Measurements from ENCODE around the gene STAC3. TPM values are rescaled to one million over a fixed set of nuclear protein-coding genes. Genes with fewer than 3 reads are reported as not detected.

STAC3 gene
- total RNA-seq, 1 experiment from 2014 or later = 2.5 TPM

DNA sequence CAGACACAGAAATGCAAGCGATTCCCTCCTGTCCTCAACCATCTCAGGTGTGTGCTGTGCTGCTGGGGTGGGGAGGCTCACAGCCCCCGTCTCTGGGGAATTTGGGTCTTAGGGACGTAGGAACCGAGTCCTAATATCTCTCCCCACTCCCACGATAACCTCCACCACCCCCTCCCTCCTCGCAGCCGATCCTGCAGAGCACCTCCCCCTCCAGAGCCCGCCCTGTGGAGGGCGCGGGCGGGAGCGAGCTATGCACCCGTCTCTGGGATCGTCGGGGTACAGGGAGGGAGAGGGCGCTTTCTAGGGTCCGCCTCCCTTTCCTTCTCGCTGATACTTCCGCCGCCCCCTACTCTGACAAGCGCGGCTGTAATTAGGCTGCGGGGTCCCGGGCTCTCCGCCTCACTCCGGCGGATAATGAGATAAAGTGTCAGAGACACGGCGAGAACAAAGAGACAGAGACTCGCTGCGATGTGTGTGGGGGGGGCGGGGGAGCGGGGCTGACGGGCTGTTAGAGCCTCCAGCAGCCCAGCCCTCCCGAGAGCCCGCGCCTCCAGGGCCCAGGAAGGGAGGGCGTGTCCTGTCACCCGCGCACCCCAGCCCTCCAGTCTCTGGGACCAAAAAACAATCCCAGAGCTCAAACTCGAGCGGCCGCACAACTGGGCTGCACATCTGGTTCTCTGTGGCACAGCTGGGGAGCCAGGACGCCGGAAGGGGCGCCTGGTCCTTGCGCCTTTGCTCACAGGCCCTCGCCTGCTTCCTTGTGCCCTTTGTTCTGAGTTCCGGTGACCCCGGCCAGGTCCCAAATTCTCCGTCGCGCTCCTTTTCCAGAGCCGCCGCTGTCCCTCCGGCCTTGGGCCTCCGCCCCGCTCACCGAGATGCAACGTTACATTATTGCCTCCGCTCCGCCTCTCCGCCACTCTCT lies 12.8 kb downstream of the STAC3 start:
- Histone ChIP-seq H3K27me3 (ENCODE audit: insufficient read depth, low read length) (peaks cover 4% of the 10 kb centered on the region; the same call in 1 of the 2 replicates), H3K36me3 (ENCODE audit: control insufficient read depth in 1 of 2, insufficient read depth in 2 of 2, low read length in 2 of 2) (peaks cover 8 to 10% of the 10 kb centered on the region in 2 experiments), H3K9me2 (ENCODE audit: insufficient read depth) (no peaks in the 10 kb centered on the region), H3K9ac (ENCODE audit: low read length) (no peak overlapping the region), H3K9me3 (ENCODE audit: control insufficient read depth in 1 of 2, insufficient read depth in 1 of 2, low read depth in 1 of 2, low read length in 2 of 2) (no peaks in the 10 kb centered on the region), H2AFZ (ENCODE audit: low read depth, low read length, poor library complexity, severe bottlenecking) (no peak overlapping the region), H3K4me1 (ENCODE audit: control insufficient read depth in 1 of 2, insufficient read depth in 2 of 2, low read length in 2 of 2) (peaks cover 20 to 34% of the 10 kb centered on the region in 2 experiments), H4K20me1 (ENCODE audit: insufficient read depth) (no peaks in the 10 kb centered on the region), H3K27ac (ENCODE audit: low read depth, low read length) (no peak overlapping the region), H3K4me2 (ENCODE audit: low read length) (peak overlapping the region; percentile 77), H3K4me3 (replicated peaks in 1 of 2; ENCODE audit: low read depth in 1 of 2, low read length in 2 of 2) (no peak overlapping the region), H3K79me2 (ENCODE audit: insufficient read depth, low read length) (no peaks in the 10 kb centered on the region; the same call in 1 of the 2 replicates)
- intact Hi-C loops (cut with micrococcal nuclease) = no loop called here
- BruUV-seq (replicated peaks) = no TSS peak
- TF ChIP-seq ATF3 (IDR thresholded peaks at IDR 0.05) (no peak), FOSL1 (IDR thresholded peaks at IDR 0.05; ENCODE audit: low read depth) (no peak), YY1 (IDR thresholded peaks at IDR 0.05; ENCODE audit: extremely low read depth, insufficient replicate concordance, low read depth, low read length) (no peak)
- ChIA-PET CTCF (interaction anchor here (0.6 to 3.3 kb wide), 7 partner anchors 8 to 217 kb away, joined by 3 to 38 read pairs (median 5); partner anchors contain the start of genes INHBE, NEMP1 and SHMT2), RAD21 (ENCODE audit: low non-redundant PET in 1 of 2, low total read pairs in 2 of 2, uncharacterized antibody in 2 of 2, unreplicated experiment in 2 of 2) (no interaction called here), POLR2A (interaction anchor here (3.5 kb wide), 1 partner anchor 8 kb away, joined by 16 read pairs; the partner anchor contains the start of gene SHMT2)
- ATAC-seq (no peak), DNase-seq (ENCODE audit: low read depth, low spot score) (no peak)

DNA sequence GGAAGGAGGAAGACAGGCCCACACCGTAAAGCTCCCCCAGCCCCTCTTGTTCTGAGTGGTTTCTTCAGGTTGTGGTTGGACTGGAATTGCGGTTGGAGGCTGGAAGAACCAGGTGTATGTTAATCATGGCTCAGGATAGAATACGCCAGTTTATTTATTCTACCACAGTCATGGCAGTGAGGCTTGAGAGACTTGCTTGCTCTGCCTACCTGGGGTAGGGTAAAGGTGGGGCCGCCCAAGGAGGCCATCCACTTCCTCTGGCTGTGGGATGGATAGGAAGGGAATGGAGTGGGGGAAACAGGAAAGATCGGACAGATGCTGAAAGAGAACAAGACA lies 13.4 kb downstream of the STAC3 start:
- ChIA-PET POLR2A (interaction anchor here (3.5 kb wide), 1 partner anchor 8 kb away, joined by 16 read pairs; the partner anchor contains the start of gene SHMT2), CTCF (interaction anchor here (2.1 kb wide), 1 partner anchor 8 kb away, joined by 26 read pairs; the partner anchor contains the start of gene SHMT2), RAD21 (ENCODE audit: low non-redundant PET in 1 of 2, low total read pairs in 2 of 2, uncharacterized antibody in 2 of 2, unreplicated experiment in 2 of 2) (no interaction called here)
- Histone ChIP-seq H3K27ac (ENCODE audit: low read depth, low read length) (no peak overlapping the region), H3K4me1 (ENCODE audit: control insufficient read depth in 1 of 2, insufficient read depth in 2 of 2, low read length in 2 of 2) (peaks cover 20 to 28% of the 10 kb centered on the region in 2 experiments), H3K9me2 (ENCODE audit: insufficient read depth) (no peaks in the 10 kb centered on the region), H3K4me2 (ENCODE audit: low read length) (no peak overlapping the region), H3K9ac (ENCODE audit: low read length) (no peak overlapping the region), H3K4me3 (replicated peaks in 1 of 2; ENCODE audit: low read depth in 1 of 2, low read length in 2 of 2) (no peak overlapping the region), H2AFZ (ENCODE audit: low read depth, low read length, poor library complexity, severe bottlenecking) (no peak overlapping the region), H3K79me2 (ENCODE audit: insufficient read depth, low read length) (no peaks in the 10 kb centered on the region; the same call in 1 of the 2 replicates), H3K9me3 (ENCODE audit: control insufficient read depth in 1 of 2, insufficient read depth in 1 of 2, low read depth in 1 of 2, low read length in 2 of 2) (no peaks in the 10 kb centered on the region), H3K27me3 (ENCODE audit: insufficient read depth, low read length) (peaks cover 4% of the 10 kb centered on the region; the same call in 1 of the 2 replicates), H4K20me1 (ENCODE audit: insufficient read depth) (no peaks in the 10 kb centered on the region), H3K36me3 (ENCODE audit: control insufficient read depth in 1 of 2, insufficient read depth in 2 of 2, low read length in 2 of 2) (peaks cover 10 to 16% of the 10 kb centered on the region in 2 experiments)
- intact Hi-C loops (cut with micrococcal nuclease) = no loop called here
- BruUV-seq (replicated peaks) = no TSS peak
- ATAC-seq = no peak
- no peak for DNase-seq (ENCODE audit: low read depth, low spot score)
- no peak for TF ChIP-seq ZBTB33 (IDR thresholded peaks at IDR 0.05; ENCODE audit: extremely low read depth, insufficient replicate concordance, low read length)
- TF ChIP-seq ELF1 (IDR thresholded peaks at IDR 0.05; ENCODE audit: borderline replicate concordance, low read depth) = no peak
- TF ChIP-seq YY1 (IDR thresholded peaks at IDR 0.05; ENCODE audit: extremely low read depth, insufficient replicate concordance, low read depth, low read length) = no peak
- no peak for TF ChIP-seq ZNF274 (IDR thresholded peaks at IDR 0.05; ENCODE audit: low read depth, low read length)
- TF ChIP-seq SP1 (IDR thresholded peaks at IDR 0.05; ENCODE audit: low read depth) = no peak
- TF ChIP-seq CBX3 (IDR thresholded peaks at IDR 0.05; ENCODE audit: low read depth) = no peak
- TF ChIP-seq FOSL1 (IDR thresholded peaks at IDR 0.05; ENCODE audit: low read depth) = no peak
- TF ChIP-seq POLR2A (IDR thresholded peaks at IDR 0.05; ENCODE audit: borderline replicate concordance, extremely low read depth, insufficient read depth, insufficient read length) = no peak
- TF ChIP-seq SIN3A (IDR thresholded peaks at IDR 0.05; ENCODE audit: low read depth) = no peak
- TF ChIP-seq RAD21 (IDR thresholded peaks at IDR 0.05; ENCODE audit: low read depth) = no peak
- TF ChIP-seq ZFX (IDR thresholded peaks at IDR 0.05) = no peak
- no peak for TF ChIP-seq ATF3 (IDR thresholded peaks at IDR 0.05)
- no peak for TF ChIP-seq SRF (IDR thresholded peaks at IDR 0.05; ENCODE audit: low read depth)
